Retinal pigment epithelial cell (primary cell): ENCODE data around the gene MAFG.

ENCODE experiments used
- DNase-seq: peaks from one replicate; pipeline ENCODE4 v3.0.0-alpha.2; 2010; ENCODE audit warnings: low read depth
- H3K4me3 ChIP-seq: 2 replicates; pipeline ENCODE4 v1.5.1; 2011; ENCODE audit warnings: mild to moderate bottlenecking, low read length, control low read depth, moderate library complexity
- CTCF ChIP-seq: conservative IDR thresholded peaks from 2 replicates; pipeline ENCODE4 v1.5.1; 2011; ENCODE audit warnings: low read depth, low read length, control low read depth, inconsistent platforms

The MAFG gene

GRCh38 chr17:81927653-81928543 lies at the start of gene MAFG:
Gene MAFG (minus strand): TSS chr17:81927735. CDS start chr17:81923185, 4,550 bp downstream.
- H3K4me3 ChIP-seq = peak within 1 kb of the TSS; percentile 79
- peak; percentile 29 for TF ChIP-seq CTCF
- peak; percentile 66 for DNase-seq

GRCh38 chr17:81976332-81977210 lies 49.0 kb upstream of the MAFG start:
- no peak for DNase-seq
- H3K4me3 ChIP-seq = peak overlapping the region; percentile 56
- no peak for TF ChIP-seq CTCF

DNA sequence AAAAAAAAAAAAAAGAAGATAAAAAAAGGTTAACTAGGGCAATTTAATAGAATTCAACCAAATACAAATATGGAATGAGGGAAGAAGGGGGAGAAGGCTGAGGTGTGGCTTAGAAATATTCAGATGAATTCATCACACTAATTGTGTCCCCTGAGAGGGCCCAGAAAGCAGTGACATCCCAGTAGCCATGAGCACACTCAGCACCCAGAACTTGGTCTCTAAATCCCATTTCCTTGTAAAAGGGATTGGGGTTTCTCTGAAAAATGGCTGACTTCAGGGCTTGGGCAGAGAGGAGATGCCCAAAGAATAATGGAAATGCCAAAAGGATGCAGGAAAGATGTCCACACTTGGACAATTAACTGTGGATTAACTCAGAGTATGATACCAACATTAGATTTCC lies 45.9 kb upstream of the MAFG start:
- DNase-seq = no peak
- H3K4me3 ChIP-seq = no peak overlapping the region
- TF ChIP-seq CTCF = no peak

DNA sequence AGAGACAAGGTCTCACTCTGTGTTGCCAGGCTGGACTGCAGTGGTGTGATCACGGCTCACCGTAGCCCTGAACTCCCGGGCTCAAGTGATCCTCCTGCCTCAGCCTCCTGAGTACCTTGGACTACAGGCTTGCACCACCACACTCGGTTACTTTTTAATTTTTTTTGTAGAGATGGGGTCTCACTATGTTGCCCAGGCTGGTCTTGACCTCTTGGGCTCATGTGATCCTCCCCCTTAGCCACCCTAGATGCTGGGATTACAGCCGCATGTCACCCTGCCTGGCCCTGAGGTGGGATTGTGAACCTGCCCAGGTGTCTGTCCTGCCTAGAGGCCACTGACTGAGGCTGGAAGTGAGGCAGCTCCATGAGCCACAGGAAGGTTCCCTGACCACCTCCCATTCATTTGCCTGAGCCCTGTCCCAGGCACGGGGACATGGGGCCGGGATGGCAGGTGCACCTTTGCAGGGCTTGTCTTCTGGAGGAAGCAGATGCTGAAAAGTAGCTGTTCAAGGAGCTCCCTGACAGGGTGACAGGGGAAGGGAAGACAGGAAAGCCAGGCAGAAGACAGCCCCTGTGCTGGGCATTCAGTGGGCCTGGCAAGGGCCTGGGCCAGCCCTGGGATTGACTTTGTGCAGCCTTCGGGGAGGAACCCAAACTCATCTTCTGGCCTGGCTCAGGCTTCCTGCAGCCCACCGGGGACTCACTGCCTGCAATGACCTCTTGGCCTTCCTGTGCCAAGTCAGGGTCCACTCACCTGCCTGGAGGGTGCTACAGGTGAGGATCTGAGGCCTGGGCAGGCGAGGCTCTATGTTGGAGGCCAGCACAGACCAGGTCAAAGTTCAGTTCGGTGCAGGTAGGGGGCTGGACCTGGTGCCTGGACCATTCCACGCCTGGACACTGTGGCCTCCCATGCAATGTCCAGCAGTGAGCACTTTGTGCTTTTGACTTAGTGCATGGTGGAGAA lies 41.6 kb upstream of the MAFG start:
- no peak for TF ChIP-seq CTCF
- no peak for DNase-seq
- H3K4me3 ChIP-seq = no peak overlapping the region

GRCh38 chr17:81968396-81968745 lies 40.8 kb upstream of the MAFG start:
- DNase-seq = no peak
- no peak for TF ChIP-seq CTCF
- H3K4me3 ChIP-seq = no peak overlapping the region

- TF ChIP-seq CTCF = no peak
- no peak overlapping the region for H3K4me3 ChIP-seq
- DNase-seq = peak; percentile 65
Measured at GRCh38 chr17:81967533-81968395, 40.2 kb upstream of the MAFG start.
